GM18861 (cell line): Measurements from ENCODE around the gene MATN1.

Experiments used
- ATAC-seq: cut with Tn5 transposase; IDR thresholded peaks from one replicate; pipeline ENCODE4 v1.9.1; 2021; ENCODE audit not compliant: unreplicated experiment

MATN1 gene

DNA sequence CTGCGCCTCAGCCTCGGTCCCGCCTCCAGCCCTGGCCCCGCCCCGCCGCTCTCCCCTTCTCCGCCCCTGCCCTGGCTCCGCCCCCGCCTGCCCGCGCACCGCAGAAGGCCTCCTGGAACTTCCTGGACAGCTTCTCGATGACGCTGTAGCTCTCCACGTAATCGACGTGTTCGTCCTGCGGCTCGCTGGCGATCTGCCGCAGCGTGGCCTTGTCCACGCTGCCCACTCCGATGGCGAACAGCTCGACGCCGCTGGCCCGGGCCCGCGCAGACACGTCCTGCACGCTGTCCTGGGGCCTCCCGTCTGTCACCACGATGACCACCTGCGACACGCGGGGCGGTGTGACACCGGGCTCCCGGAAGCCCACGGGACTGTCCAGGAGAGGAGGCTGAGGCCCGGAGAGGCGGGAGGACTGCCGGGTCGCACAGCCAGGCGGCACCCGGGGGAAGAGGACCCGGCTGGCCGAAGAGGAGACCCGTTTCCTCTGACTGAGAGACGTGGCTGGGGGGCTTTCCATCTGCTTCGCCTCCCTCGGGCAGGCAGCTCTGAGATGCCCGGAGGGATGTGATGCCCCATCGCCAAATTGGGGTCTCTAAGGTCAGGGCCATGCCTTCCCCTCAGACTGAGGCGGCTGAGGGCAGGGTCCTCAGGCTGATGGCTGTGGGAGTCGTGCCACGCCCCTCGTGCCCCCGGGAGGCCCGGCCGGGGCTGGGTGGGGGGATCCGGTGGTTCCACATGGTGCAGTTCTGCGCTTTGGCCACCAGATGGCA lies 4.6 kb downstream of the MATN1 start:
- peak; percentile 41 for ATAC-seq

DNA sequence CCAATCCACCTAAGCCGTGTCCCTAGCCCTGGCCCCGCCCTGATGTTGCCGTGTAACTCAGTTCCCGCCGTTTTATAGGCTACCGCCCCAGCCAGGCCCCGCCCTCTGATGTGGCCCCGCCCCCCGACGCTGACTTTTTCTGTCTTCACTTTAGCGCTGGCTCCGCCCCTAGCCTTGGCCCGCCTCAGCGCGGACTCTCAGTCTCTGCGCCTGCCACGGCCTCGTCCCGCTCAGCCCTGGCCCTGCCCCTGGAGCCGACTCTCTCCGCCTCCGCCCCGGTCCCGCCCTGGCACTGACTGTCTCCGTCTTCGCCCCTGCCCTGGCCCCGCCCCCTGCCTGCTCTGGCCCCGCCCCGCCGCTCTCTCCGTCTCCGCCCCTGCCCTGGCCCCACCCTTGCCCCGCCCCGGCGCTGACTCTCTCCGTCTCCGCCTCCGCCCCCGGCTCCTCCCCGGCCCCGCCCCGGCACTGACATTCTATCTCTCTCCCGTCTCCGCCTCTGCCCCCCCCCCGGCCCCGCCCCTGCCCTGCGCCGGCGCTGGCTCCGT lies 5.2 kb downstream of the MATN1 start:
- peak; percentile 62 for ATAC-seq

DNA sequence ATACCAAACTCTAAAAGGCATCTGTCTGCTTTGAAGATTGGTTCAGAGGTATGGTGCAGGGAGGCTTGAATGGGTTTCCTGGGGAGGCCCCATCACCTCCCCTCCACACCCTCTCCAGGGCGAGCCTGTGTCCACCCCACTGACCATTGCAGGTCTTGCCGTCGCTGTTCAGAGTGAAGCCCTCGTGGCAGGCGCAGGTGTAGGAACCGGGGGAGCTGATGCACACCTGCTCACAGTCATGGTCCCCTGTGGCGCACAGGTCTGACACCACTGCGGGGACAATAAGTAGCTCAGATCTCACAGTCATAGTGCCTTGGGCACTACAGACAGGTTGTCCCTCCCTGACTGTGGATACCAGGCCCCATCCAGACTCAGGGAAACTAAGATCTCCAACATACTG lies 6.7 kb downstream of the MATN1 start:
- no peak for ATAC-seq

DNA sequence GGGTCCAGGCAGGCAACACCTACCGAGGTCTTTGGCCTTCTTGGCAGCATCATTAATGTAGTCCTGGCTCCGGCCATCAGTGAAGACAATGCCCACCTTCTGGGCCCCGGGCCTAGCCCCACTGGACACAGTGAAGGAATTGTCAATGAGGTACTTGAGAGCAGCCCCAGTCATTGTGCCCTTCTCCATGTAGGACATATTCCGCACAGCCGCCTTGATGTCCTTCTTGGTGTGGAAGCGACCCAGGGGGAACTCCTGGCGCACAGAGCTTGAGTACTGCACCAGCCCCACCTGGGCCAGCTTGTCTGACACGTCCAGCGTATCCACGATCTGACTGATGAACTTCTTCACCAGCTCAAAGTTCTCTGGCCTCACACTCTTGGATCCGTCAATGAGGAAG lies 7.5 kb downstream of the MATN1 start:
- ATAC-seq = no peak

DNA sequence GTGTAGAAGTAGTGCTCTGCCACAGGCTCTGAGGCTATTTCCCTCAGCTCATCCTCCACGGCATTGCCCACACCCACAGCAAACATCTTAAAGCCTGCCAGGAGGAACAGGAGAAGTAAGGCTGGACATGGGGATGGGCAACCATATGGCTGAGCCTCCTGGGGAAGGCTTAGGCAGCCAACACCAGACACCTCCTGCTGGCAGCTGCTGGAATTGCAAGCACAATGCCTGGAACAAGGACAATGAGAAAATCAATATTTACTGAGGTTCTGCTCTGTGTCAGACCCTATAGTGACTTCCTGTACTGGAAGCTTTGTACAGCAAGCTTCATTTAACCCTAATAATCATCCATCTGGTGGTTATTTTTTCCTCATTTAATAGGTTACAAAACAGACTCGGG lies 8.2 kb downstream of the MATN1 start:
- no peak for ATAC-seq

DNA sequence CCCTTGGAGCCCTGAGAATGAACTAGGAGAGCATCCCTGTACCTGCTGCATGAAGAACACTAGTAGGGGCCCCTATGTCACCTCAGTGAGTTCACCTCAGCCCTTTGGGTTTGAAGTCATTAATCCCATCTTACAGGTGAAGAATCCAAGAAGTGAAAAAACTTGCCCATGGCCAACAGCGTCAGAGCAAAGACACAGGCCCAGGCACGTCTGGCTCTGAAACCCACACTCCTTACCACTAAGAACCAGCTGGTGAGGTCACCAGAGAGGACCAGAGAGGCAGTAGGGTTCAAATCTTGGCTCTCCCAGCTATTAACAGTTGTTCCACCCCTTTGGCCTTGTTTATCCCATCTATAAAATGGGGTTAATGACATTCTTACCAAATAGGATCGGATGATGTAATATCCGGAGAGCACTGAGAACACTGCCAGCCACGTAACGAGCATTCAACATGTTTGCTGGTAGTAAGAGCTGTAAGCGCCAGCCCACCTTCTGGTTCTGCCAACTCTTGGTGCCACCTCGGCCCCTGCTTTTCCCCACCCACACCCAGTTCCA lies 8.8 kb downstream of the MATN1 start:
- ATAC-seq = no peak

DNA sequence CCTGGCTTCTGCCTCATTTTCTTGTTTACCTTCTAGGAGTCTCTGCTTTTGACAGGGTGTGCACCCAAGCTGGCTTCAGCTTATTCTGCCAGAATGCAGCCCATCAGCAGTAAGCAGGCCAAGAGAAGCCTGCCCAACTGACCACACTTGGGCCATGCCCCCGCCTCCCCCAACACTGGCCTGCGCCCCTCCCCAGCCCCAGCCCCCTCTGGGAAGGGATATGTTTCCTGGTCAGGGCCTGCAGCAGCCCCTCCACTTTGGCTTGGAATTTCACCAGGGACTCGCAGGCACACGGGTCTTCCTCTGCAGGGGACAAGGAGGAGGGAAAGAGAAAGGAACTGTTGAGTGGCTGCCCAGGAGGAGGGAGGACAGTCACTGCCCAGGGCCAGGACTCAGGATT lies 9.4 kb downstream of the MATN1 start:
- no peak for ATAC-seq

DNA sequence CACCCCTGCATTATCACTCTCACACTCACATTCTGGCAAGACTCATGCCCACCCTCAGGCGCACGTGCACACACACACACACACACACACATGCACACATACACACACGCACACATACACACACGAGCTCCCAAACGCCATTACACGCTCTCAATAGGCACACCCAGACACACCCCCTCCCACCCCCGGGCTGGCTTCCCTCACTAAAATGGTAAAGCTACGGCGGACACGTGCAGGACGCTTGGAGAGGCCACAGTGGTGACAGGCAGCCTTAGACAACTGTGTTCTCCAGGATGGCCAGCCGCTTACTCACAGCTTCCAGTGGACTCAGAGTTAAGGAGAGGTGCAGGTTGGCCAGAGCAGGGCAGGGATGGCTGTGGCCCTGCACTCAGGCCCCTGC lies 10.1 kb downstream of the MATN1 start:
- no peak for ATAC-seq

DNA sequence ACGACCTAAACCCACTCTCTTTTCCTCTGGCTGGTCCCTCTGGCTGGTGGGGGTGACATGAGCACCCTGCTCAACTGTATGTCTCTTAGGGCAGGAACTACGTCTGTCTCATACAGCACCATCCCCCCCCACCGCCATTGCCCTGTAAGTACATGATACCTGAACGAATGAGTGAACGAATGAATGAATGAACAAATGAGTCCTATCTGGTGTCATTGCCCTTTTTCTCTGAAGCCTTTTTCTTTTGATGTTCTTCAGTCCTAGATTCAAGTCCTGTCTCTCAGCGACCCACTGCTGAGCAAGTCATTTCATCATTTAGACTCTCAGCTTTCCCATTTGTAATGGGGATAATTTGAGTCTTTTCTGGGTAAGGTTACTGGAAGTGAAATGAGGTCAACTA lies 10.8 kb downstream of the MATN1 start:
- ATAC-seq = no peak

DNA sequence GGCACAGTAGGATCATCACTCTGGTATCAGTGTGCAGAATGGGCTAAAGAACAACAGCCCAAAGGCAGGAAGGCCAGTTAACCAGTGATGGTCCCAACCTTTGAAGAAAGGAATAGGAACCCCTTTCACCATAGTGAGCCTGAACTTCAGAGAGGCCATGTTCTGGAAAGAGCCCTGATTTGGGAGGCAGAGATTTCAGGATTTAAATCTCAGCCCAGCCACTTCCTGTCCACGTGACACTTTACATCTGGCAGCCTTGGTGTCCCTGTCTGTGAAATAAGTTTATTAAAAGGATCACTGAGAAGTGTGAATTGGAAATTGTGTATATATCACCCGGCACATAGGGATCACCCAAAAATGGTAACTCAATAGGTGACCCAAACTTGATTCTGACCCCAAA lies 13.0 kb downstream of the MATN1 start:
- no peak for ATAC-seq

DNA sequence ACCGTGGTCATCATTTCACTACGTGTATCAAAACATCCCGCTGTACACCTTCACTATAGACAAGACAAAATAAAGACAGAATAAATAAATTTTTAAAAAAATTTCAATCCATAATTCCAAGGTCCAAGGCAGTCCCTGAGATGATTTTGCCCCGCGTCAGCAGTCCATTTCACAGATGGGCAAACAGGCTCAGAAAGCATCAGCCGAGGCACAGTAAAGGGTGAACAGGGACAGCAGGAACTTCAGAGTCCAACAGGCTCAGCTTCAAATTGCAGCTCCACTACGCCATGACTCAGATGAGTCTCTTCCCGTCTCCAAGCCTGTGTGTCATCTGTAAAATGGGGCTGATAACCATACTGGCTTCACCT lies 15.0 kb downstream of the MATN1 start:
- no peak for ATAC-seq

DNA sequence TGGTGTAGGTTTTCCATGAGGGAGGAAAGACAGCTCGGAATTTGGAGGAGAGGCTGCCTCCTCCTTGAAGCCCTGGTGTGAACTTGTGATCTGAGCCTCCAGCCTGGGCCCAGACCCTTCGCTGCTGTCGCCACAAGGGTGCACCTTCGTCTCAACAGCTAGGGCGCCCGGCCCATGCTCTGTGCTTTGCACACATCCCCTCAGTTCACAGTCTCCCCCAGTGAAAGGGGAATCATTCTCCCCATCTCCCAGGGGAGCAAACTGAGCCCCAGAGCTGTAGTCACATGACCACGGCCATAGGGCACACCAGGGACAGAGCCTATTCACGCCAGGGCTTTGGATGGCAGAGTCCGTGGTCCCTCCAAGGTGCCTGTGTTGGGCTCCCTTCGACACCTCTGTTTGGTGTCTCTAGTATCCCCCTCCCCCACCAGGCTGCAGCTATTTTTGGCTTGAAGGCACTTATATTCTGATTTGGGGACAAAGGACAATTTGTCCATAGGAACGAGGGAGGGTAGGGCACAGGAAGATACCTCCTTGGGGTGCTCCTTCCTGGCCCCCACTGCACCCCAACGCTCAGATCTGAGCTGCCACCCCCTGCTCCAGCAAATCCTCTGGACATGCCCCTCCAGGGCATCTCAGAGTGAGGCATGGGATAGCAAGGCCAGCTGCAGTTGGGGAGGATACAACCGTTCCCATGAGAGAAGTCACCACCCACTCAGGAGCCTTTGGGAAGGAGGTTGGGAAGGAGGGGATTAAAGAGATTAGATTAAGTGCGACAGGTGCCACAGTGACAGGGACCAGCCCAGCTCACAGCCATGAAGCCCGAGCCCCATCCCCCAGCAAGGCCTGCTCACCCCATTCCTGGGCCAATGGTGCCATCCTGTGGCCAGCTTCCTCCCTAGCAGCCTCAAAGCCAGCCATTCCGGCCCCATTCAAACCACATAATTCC lies 15.7 kb downstream of the MATN1 start:
- ATAC-seq = no peak

DNA sequence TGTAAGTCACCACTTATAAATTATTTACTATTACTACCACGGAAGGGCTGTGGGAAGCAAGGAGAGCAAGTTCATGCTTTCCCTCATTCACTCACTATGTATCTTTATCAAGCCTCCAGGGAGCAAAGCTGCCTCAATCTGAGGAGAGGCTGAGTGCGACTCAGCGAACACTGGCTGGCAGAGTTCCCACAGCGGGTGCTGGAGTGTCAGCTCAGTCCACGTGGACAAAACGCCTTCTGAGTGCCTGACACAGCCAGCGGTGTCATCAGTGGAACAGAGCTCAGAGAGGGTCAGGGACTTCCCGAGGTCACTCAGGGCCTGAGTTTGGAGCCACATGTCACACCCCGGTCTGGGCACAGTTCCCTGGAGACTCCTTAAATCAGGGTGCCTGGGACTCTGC lies 16.9 kb downstream of the MATN1 start:
- ATAC-seq = no peak

DNA sequence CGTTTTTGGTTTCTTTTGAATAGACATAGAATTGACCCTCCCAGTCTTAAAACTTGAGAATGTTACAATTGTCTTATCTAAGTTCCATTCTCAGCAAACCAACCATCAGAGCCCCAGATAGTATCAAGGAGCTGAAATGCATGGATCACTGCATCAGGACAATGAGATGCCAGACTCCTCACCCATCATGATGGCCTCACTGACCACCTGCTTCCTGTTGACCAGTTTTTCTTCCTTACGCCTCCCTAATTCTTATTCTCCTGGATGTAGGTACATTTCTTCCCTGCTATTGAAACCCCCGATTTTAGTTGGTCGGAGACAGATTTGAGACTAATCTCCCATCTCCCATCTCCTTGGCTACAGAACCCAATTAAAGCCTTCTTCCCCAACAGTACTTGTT lies 17.7 kb downstream of the MATN1 start:
- no peak for ATAC-seq

DNA sequence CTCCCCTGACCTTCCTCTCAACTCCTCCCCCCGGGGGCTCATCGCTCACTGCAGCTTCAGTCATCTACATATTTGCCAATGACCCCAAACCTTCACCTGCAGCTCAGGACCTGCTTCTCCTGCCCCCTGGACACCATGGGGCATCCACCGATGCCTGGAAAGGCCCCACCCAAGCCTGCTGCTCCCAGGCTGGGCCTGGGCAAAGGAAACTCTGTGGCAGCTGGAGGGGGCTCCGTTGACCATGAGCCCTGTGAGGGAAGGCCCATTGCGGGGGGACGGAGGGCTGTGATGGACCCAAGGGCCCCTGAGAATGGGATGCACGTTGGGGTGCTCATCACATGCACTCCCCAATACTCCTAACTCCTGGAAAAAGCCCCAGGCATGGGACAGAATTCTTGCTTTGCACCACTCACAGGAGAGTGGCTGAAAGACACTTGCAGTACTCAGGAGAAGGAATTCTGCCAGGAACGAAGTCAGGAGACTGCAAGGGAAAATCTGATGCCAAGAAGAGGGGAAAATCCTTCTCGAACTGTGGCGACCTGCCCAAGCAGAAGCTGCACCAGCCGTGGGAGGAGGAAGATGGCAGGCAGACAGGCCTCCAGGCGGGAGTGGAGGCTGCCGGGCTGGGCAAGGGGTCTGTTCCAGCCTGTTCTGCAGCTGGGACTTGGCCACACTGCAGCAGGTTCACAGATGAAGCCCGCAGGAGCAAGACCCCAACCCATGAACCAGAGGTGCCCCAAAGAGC lies 18.4 kb downstream of the MATN1 start:
- ATAC-seq = no peak

DNA sequence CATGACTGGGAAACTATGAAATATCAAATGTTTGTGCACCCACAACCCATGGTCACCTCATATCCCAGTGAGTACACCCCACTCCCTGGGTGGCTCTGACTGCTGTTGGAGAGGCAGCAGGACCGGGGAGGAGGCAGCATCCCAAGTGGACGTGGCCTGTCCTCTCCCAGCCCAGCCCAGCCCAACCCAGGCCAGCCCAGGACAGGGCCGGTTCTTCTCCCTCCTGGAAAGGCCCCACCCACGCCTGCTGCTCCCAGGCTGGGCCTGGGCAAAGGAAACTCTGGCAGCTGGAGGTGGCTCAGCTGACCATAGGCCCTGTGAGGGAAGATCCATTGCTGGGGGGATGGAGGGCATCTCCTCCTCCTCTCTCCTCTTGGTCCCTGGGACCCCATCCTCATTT lies 19.1 kb downstream of the MATN1 start:
- ATAC-seq = no peak

DNA sequence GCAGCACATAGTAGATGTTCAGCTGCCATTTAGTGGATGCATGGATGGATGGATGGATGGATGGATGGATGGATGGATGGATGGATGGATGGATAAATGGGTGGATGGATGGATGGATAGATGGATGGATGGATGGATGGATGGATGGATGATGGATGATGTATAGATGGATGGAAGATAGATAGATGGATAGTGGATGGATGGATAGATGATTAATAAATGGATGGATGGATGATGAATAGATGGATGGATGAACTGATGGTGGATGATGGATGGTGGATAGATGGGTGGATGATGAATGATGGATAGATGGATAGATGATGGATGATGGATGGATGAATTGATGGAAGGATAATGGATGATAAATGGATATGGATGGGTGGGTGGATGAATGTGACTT lies 20.6 kb downstream of the MATN1 start:
- ATAC-seq = no peak

DNA sequence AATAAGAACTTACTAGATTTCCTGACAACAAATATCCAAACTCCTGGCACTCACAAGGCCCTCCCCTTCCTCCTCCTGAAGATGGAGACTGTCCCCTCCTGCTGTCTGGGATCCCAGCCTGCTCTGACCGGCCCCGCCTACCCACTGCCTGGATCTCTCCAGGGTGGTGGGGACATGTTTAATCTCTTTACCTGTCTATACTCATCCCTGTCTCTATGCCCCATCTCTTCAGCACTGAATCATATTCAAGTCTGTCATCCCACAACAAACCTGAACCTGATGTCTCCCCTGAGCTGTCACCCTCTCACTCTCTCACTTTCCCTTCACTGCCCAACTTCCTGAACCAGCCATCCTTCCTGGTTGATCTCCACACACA lies 22.1 kb downstream of the MATN1 start:
- no peak for ATAC-seq

DNA sequence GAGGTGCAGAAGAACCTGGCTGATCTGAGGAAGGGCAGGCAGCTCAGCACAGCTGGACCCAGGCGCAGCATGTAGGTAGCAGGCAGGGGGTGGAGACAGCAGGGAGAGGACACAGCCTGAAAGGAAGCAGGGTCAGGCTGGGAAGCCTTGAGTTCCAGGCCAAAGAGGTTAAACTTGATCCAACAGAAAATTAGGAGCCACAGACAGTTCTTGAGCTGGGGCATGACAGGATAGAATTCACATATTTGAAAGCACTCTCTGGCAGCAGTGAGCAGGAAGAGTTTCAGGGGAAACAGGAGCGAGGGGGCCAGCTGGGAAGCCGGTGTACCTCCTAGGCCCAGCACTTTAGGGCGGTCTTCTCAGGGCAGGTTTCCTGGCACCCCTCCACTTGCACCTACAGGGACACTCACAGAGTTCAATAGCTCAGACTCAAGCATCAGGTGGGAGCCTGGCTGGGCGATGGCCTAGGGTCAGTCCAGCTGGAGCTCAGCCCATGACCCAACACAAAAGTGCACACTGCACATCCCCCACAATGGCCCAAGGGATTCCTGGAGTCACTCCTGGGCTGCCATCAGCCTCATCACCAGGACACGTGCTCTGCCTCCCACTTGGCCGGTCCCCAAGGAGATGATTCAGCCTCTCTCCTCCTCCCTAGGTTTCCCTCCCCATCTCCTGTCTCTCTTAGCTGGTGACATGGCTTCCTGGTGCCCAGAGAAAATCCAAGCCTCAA lies 22.7 kb downstream of the MATN1 start:
- ATAC-seq = no peak

DNA sequence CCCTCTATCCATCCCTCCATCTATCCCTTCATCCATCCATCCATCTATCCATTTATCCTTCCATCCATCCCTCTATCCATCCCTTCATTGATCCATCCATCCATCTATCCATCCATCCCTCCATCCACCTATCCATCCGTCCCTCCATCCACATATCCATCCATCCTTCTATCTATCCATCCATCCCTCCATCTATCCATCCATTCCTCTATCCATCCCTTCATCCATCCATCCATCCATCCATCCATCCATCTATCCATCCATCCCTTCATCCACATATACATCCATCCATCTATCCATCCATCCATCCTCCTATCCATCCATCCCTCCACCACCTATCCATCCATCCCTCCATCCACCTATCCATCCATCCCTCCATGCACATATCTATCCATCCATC lies 23.6 kb downstream of the MATN1 start:
- no peak for ATAC-seq
